Endodermal cell (in vitro differentiated cells): Measurements from ENCODE around the gene PRSS33. TPM values are rescaled to one million over a fixed set of nuclear protein-coding genes. Genes with fewer than 3 reads are reported as not detected.

Experiments
- DNase-seq: peaks from one replicate; pipeline ENCODE4 v3.0.0-alpha.2; 2017
- H3K27ac ChIP-seq: 2 replicates; pipeline ENCODE4 v1.5.1; 2013; ENCODE audit warnings: mild to moderate bottlenecking, low read depth, low read length, moderate library complexity
- H3K27me3 ChIP-seq: 2 replicates; pipeline ENCODE4 v1.6.1; 2013; ENCODE audit warnings: mild to moderate bottlenecking, low read length, moderate library complexity; ENCODE audit not compliant: insufficient read depth, control insufficient read depth, poor library complexity, severe bottlenecking
- H3K36me3 ChIP-seq: 2 replicates; pipeline ENCODE4 v1.7.0; 2013; ENCODE audit warnings: mild to moderate bottlenecking, low read length, moderate library complexity; ENCODE audit not compliant: control insufficient read depth, insufficient read depth
- H3K4me1 ChIP-seq: one replicate; pipeline ENCODE4 v1.7.0; 2013; ENCODE audit warnings: low read length; ENCODE audit not compliant: control insufficient read depth, insufficient read depth
- H3K4me3 ChIP-seq: 2 replicates; pipeline ENCODE4 v1.5.1; 2013; ENCODE audit warnings: mild to moderate bottlenecking, low read length, moderate library complexity
- H3K9ac ChIP-seq: 2 replicates; pipeline ENCODE4 v1.6.1; 2013; ENCODE audit warnings: mild to moderate bottlenecking, low read length, moderate library complexity; ENCODE audit not compliant: poor library complexity, severe bottlenecking; ENCODE audit errors: extremely low read depth
- H3K9me3 ChIP-seq: 2 replicates; pipeline ENCODE4 v1.6.1; 2013; ENCODE audit warnings: mild to moderate bottlenecking, low read length, moderate library complexity; ENCODE audit not compliant: control insufficient read depth
- H3K27ac Mint-ChIP-seq: 2 replicates; pipeline ENCODE4 v1.8.0; 2020; ENCODE audit warnings: mixed read lengths
- H3K27me3 Mint-ChIP-seq: 2 replicates; pipeline ENCODE4 v1.8.0; 2021; ENCODE audit warnings: mild to moderate bottlenecking, mixed read lengths; ENCODE audit not compliant: insufficient read depth
- H3K36me3 Mint-ChIP-seq: 2 replicates; pipeline ENCODE4 v1.8.0; 2020; ENCODE audit warnings: low read depth, mixed read lengths
- H3K4me1 Mint-ChIP-seq: 2 replicates; pipeline ENCODE4 v1.8.0; 2020; ENCODE audit warnings: mixed read lengths
- H3K4me3 Mint-ChIP-seq: 2 replicates; pipeline ENCODE4 v1.8.0; 2020; ENCODE audit warnings: mild to moderate bottlenecking, moderate library complexity, mixed read lengths
- H3K9me3 Mint-ChIP-seq: 2 replicates; pipeline ENCODE4 v1.8.0; 2020; ENCODE audit warnings: mild to moderate bottlenecking, mixed read lengths
- WGBS, 2 experiments: methylation state at CpG; one replicate each; pipeline versions ENCODE4 v1.1.5 to v1.1.7; 2013; ENCODE audit warnings: missing lambda C conversion rate in 2 of 2, mixed read lengths in 1 of 2; ENCODE audit not compliant: insufficient coverage in 1 of 2, insufficient read length in 1 of 2; 5-methylcytosine and 5-hydroxymethylcytosine counted together
- total RNA-seq, 2 donors: library from RNA; stranded (reverse); fragmentation: NEBNext Ultra II Directional in 1 of 2; extraction: Animal tissue kit (Norgen Biotek cat#: 25700) in 1 of 2; gene quantifications; 2 replicates in 1 of 2; 3 replicates in 1 of 2; pipeline ENCODE4 v1.2.1, GENCODE V29; 2021
- TF ChIP-seq, protein P1 (sequence below): fragments of 200-600 bp; sonication (generic); conservative IDR thresholded peaks from 2 replicates; pipeline ENCODE4 v1.5.0; 2021; ENCODE audit warnings: antibody characterized with exemption, mild to moderate bottlenecking

The PRSS33 gene
- total RNA-seq, 2 donors from 2014 or later = 0.35 TPM; not detected in 1

DNA sequence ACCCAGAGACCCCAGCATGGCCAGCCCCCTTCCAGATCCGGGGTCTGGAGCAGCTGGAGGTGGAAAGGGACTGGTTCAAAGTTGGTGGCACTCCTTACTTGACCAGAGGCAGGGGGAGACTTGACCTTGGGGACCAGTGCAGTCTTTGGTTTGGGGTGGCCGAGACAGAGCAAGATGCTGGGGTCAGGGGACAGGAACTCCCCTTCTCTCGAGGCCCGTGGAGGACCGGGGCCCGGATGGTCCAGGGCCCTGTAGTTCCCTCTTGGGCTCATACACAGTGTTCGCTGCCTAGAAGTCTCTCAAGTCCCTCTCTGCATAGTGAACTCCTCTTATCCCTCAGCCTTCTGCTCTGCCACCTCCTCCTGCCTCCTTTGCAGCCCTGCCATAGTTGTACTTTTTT is 601 bp upstream of the PRSS33 start:
- H3K36me3 Mint-ChIP-seq = no peaks in the 10 kb centered on the region
- Histone ChIP-seq H3K27ac (no peak overlapping the region), H3K9me3 (no peaks in the 10 kb centered on the region), H3K4me1 (peaks cover 5% of the 10 kb centered on the region), H3K36me3 (no peaks in the 10 kb centered on the region), H3K9ac (no peak overlapping the region), H3K4me3 (no peak overlapping the region), H3K27me3 (peaks cover 28% of the 10 kb centered on the region)
- H3K4me1 Mint-ChIP-seq = peaks cover 2% of the 10 kb centered on the region
- 61 to 67% methylated on average over 6 to 7 of the region's 7 CpGs for WGBS, 2 experiments
- no peaks in the 10 kb centered on the region for H3K9me3 Mint-ChIP-seq
- H3K27ac Mint-ChIP-seq = no peak overlapping the region
- no peak for DNase-seq
- no peak overlapping the region for H3K4me3 Mint-ChIP-seq
- H3K27me3 Mint-ChIP-seq = peaks cover 25% of the 10 kb centered on the region
- TF ChIP-seq, protein P1, sequence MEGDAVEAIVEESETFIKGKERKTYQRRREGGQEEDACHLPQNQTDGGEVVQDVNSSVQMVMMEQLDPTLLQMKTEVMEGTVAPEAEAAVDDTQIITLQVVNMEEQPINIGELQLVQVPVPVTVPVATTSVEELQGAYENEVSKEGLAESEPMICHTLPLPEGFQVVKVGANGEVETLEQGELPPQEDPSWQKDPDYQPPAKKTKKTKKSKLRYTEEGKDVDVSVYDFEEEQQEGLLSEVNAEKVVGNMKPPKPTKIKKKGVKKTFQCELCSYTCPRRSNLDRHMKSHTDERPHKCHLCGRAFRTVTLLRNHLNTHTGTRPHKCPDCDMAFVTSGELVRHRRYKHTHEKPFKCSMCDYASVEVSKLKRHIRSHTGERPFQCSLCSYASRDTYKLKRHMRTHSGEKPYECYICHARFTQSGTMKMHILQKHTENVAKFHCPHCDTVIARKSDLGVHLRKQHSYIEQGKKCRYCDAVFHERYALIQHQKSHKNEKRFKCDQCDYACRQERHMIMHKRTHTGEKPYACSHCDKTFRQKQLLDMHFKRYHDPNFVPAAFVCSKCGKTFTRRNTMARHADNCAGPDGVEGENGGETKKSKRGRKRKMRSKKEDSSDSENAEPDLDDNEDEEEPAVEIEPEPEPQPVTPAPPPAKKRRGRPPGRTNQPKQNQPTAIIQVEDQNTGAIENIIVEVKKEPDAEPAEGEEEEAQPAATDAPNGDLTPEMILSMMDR = no peak

DNA sequence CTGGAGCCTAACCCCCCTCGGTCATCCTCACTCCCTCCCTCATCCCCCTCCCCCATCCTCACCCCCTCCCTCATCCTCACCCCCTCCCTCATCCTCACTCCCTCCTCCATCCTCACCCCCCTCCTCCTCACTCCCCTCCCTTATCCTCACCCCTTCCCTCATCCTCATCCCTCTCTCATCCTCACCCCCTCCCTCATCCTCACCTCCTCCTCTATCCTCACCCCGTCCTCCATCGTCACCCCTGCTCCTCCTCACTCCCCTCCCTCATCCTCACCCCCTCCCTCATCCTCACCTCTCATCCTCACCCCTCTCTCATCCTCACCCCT is 571 bp downstream of the PRSS33 start:
- H3K27ac Mint-ChIP-seq = no peak overlapping the region
- DNase-seq = no peak
- H3K4me3 Mint-ChIP-seq = no peak overlapping the region

DNA sequence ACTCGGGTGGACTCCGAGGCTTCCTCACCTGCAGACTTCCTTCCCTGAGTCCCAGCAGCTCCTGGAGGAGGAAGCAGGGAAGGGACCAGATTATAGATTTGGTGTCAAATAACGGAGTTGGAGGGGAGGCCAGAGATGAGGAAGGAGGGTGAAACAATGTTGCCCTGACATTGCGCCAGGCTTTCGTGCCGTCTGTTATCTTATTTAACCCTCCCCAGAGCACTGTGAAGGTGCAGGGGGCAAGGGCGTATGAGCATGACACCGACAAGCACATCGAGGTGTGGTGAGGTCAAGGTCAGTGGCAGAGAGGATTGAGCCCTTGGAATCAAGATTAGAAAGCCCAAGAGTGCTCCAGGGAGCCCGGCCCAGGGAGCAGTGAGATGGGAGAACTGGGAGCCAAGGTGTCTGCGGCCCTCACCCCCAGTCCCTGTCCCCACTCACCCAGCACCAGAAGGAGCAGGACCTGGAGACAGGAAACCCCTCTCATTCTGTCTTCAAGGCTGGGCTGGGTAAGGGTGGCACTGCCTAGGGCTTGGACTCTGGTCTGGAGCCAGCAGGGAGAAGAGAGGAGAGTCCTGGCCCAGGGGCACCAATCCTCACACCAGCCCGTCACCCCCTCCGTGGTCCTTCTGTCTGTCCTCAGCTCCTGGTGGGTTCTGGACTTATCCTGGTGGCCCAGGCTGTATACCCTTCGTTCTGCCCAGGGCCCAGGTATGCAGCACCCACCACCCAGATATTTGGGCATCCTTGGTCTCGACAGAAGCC is 1.1 kb downstream of the PRSS33 start:
- no peak overlapping the region for H3K4me3 ChIP-seq
- Mint-ChIP-seq H3K27ac (no peak overlapping the region), H3K36me3 (no peaks in the 10 kb centered on the region), H3K9me3 (no peaks in the 10 kb centered on the region), H3K4me3 (no peak overlapping the region), H3K27me3 (peaks cover 22% of the 10 kb centered on the region), H3K4me1 (peaks cover 2% of the 10 kb centered on the region)
- WGBS, 2 experiments = 90% methylated on average over 11 to 15 of the region's 15 CpGs
- no peak overlapping the region for H3K9ac ChIP-seq
- H3K27me3 ChIP-seq = peaks cover 28% of the 10 kb centered on the region
- H3K9me3 ChIP-seq = no peaks in the 10 kb centered on the region
- H3K4me1 ChIP-seq = peaks cover 5% of the 10 kb centered on the region
- peak; percentile 43 for DNase-seq
- TF ChIP-seq, protein P1 = no peak
- no peak overlapping the region for H3K27ac ChIP-seq
- no peaks in the 10 kb centered on the region for H3K36me3 ChIP-seq

More for the DNA sequence above, 571 bp downstream of the PRSS33 start:
- Mint-ChIP-seq H3K9me3 (no peaks in the 10 kb centered on the region), H3K27me3 (peaks cover 23% of the 10 kb centered on the region), H3K36me3 (no peaks in the 10 kb centered on the region), H3K4me1 (peaks cover 2% of the 10 kb centered on the region)
- Histone ChIP-seq H3K4me3 (no peak overlapping the region), H3K9ac (no peak overlapping the region), H3K9me3 (no peaks in the 10 kb centered on the region), H3K4me1 (peaks cover 5% of the 10 kb centered on the region), H3K27ac (no peak overlapping the region), H3K27me3 (peaks cover 28% of the 10 kb centered on the region), H3K36me3 (no peaks in the 10 kb centered on the region)
- WGBS, 2 experiments = 62% methylated on average over 2 of the region's 3 CpGs; no CpG with 5 or more reads in 1 of the 2 experiments
- TF ChIP-seq, protein P1 = no peak
